Subcutaneous abdominal adipose tissue (tissue), 5 donors: ENCODE data around the gene CREBBP.

Source experiments
- H3K27ac ChIP-seq: one replicate; pipeline ENCODE4 v1.7.0; 2013; ENCODE audit warnings: low read depth, mild to moderate bottlenecking, inconsistent platforms, low read length, moderate library complexity
- H3K27me3 ChIP-seq, 5 donors: one replicate each; pipeline ENCODE4 v1.7.0; 2013; ENCODE audit warnings: low read length in 5 of 5, inconsistent platforms in 1 of 5; ENCODE audit not compliant: control insufficient read depth in 5 of 5, insufficient read depth in 4 of 5
- H3K36me3 ChIP-seq, 5 donors: one replicate each; pipeline ENCODE4 v1.7.0; 2013; ENCODE audit warnings: low read length in 5 of 5; ENCODE audit not compliant: control insufficient read depth in 5 of 5, insufficient read depth in 5 of 5
- H3K4me1 ChIP-seq, 5 donors: one replicate each; pipeline ENCODE4 v1.7.0; 2013; ENCODE audit warnings: low read length in 5 of 5, mild to moderate bottlenecking in 3 of 5, moderate library complexity in 1 of 5; ENCODE audit not compliant: control insufficient read depth in 5 of 5, insufficient read depth in 5 of 5
- H3K4me3 ChIP-seq, 5 donors: one replicate each; pipeline ENCODE4 v1.7.0; 2013; ENCODE audit warnings: low read length in 5 of 5, low read depth in 1 of 5
- H3K9ac ChIP-seq, 5 donors: one replicate each; pipeline ENCODE4 v1.7.0; 2013; ENCODE audit warnings: low read length in 5 of 5, mild to moderate bottlenecking in 4 of 5, moderate library complexity in 3 of 5
- H3K9me3 ChIP-seq, 5 donors: one replicate each; pipeline ENCODE4 v1.7.0; 2013; ENCODE audit warnings: low read length in 5 of 5; ENCODE audit not compliant: control insufficient read depth in 5 of 5
- donor health status: healthy.
- donor health status: healthy.
- donor health status: healthy.
- donor health status: healthy.
- donor health status: healthy.

Gene CREBBP

DNA sequence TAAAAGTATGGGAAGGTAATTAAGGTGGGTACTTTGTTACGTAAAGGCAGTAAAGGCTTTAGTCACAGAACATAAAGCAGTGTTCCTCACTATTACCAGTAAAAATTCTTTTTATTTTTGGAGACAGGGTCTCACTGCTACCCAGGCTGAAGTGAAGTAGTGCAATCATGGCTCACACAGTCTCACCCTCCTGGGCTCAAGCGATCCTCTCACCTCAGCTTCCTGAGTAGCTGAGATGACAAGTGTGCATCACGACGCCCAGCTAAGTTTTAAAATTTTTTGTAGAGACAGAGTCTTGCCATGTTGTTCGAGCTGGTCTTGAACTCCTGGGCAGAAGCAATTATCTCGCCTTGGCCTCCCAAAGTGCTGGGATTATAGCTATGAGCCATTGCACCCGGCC is 80.5 kb downstream of the CREBBP start:
- H3K9me3 ChIP-seq = no peaks in the 10 kb centered on the region
- H3K27me3 ChIP-seq = no peaks in the 10 kb centered on the region
- no peak overlapping the region for H3K9ac ChIP-seq
- no peak overlapping the region for H3K27ac ChIP-seq
- no peak overlapping the region for H3K4me3 ChIP-seq
- H3K4me1 ChIP-seq = peaks cover 4 to 25% (median 21%) of the 10 kb centered on the region in 5 donors
- H3K36me3 ChIP-seq = no peaks in the 10 kb centered on the region

DNA sequence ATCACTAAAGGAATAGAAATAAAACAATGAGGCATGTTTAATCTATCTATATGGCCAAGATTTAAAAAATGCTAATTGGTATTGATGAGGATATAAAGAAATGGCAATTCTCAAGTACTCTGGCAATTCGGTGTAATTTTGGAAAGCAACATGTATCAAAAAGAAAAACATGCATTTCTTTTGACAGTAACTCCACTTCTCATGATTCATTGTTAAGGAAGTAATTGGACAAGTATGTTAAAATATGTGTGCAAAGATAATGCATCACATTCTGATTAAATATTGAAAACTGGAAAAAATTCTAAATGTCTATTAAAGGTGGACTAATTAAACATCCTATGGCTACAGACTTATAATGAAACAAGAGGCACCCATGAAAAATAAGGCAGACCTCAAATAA is 81.2 kb downstream of the CREBBP start:
- H3K27me3 ChIP-seq = no peaks in the 10 kb centered on the region
- no peaks in the 10 kb centered on the region for H3K9me3 ChIP-seq
- peaks cover 2 to 23% (median 16%) of the 10 kb centered on the region in 5 donors for H3K4me1 ChIP-seq
- no peak overlapping the region for H3K4me3 ChIP-seq
- no peak overlapping the region for H3K27ac ChIP-seq
- no peak overlapping the region for H3K9ac ChIP-seq
- no peaks in the 10 kb centered on the region for H3K36me3 ChIP-seq

- Histone ChIP-seq H3K27ac (no peak overlapping the region), H3K36me3 (no peaks in the 10 kb centered on the region), H3K9me3 (no peaks in the 10 kb centered on the region), H3K27me3 (no peaks in the 10 kb centered on the region), H3K4me1 (peaks cover 0 to 18% (median 14%) of the 10 kb centered on the region in 5 donors), H3K9ac (no peak overlapping the region), H3K4me3 (no peak overlapping the region)
These were observed 81.7 kb downstream of the CREBBP start for GRCh38 chr16:3798838-3799237.

DNA sequence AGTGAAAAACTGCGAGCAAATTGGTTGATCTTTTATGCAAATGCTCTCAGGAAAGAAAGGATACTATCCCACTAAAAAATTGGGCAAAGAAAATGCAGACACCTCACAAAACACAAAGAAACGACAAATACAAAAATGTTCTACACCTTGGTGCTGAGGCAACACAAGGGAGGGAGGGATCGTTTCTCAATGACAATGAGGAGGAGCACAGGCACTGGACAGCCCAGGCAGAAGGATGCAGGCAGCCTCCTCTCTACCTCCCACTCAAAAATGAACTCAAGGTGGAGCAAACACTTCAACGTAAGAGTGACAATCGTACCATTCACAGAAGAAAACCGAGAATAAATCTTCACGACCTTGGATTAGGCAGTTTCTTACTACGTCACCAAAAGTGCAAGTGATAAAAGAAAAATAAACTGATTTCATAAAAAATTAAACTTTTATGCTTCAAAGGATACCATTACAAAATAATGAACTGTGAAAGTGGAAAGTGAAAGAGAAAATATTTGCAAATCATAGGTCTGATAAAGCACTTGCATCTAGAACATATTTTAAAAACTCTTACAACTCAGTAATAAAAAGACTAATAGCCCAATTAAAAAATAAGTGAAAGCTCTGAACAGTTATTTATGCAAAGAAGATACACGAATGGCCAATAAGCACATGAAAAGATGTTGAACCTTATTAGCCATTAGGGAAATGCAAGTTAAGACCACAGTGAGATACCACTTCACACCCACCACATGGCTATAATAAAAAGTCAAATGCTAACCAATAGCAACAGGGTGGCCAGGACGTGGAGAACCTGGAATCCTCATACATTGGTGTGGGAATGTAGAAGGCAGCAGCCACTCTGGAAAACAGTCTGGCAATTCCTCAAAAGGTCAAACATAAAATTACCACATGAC is 82.4 kb downstream of the CREBBP start:
- H3K9me3 ChIP-seq = no peaks in the 10 kb centered on the region
- H3K27me3 ChIP-seq = no peaks in the 10 kb centered on the region
- peaks cover 0 to 2% (median under 1%) of the 10 kb centered on the region in 5 donors for H3K36me3 ChIP-seq
- no peak overlapping the region for H3K9ac ChIP-seq
- no peak overlapping the region for H3K4me3 ChIP-seq
- H3K27ac ChIP-seq = no peak overlapping the region
- peaks cover 0 to 20% (median 16%) of the 10 kb centered on the region in 5 donors for H3K4me1 ChIP-seq

DNA sequence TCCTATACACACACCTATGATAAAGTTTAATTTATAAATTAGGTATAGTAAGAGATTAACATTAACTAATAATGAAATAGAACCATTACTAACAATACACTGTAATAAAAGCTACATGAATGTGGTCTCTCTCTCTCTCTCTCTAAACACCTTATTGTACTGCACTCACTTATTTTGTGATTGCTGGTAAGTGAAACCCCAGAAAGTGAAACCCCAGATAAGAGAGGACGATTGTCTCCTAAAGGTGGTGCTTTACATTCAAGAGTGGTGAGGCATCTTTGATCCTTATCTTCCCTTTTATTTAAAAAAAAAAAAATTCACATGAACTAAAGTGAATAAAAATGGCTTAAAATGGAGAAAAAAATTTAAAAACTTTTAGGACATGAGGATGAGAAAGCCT is 83.0 kb downstream of the CREBBP start:
- Histone ChIP-seq H3K9ac (no peak overlapping the region), H3K4me1 (peaks cover 0 to 26% (median 20%) of the 10 kb centered on the region in 5 donors), H3K27ac (no peak overlapping the region), H3K9me3 (no peaks in the 10 kb centered on the region), H3K4me3 (no peak overlapping the region), H3K36me3 (peaks cover 0 to 9% (median 8%) of the 10 kb centered on the region in 5 donors), H3K27me3 (no peaks in the 10 kb centered on the region)

- Histone ChIP-seq H3K9ac (no peak overlapping the region), H3K27ac (no peak overlapping the region), H3K36me3 (peaks cover 6 to 40% (median 37%) of the 10 kb centered on the region in 5 donors), H3K4me3 (no peak overlapping the region), H3K4me1 (peaks cover 0 to 18% (median 13%) of the 10 kb centered on the region in 5 donors), H3K27me3 (no peaks in the 10 kb centered on the region), H3K9me3 (no peaks in the 10 kb centered on the region)
These were observed 87.3 kb downstream of the CREBBP start for GRCh38 chr16:3793161-3793576.

DNA sequence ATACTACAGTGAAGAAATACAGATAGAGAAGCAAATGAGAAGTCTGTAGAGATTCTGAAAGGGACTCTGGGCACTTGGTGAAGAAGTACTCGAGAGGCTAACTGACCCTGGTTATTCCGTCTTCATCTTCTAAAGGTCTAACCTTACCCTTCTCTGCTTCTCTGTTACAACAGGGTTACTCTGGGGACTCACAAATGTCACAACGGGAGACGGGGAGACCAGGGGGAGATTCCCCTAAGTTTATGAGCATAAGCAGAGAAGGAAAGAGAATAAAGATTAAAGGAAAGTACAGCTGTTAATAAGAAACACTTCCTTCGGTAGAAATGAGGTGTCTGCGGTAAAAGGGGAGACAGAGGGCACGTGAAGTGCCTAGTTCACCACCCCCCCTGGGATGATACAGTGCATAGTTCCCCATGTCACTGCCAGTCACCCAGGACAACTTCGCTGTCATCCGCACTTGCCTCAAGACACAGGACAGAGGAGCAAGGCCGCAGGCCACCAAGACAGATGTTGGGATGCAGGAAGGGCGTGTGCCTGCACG is 88.0 kb downstream of the CREBBP start:
- Histone ChIP-seq H3K4me1 (peaks cover 0 to 12% (median 8%) of the 10 kb centered on the region in 5 donors), H3K9ac (no peak overlapping the region), H3K36me3 (peaks cover 6 to 46% (median 40%) of the 10 kb centered on the region in 5 donors), H3K9me3 (no peaks in the 10 kb centered on the region), H3K27ac (no peak overlapping the region), H3K4me3 (no peak overlapping the region), H3K27me3 (no peaks in the 10 kb centered on the region)

GRCh38 chr16:3791701-3792100 is 88.8 kb downstream of the CREBBP start:
- Histone ChIP-seq H3K4me3 (no peak overlapping the region), H3K9ac (no peak overlapping the region), H3K36me3 (peaks cover 6 to 52% (median 44%) of the 10 kb centered on the region in 5 donors), H3K9me3 (no peaks in the 10 kb centered on the region), H3K27me3 (no peaks in the 10 kb centered on the region), H3K4me1 (peaks cover 0 to 9% (median 8%) of the 10 kb centered on the region in 5 donors), H3K27ac (no peak overlapping the region)

GRCh38 chr16:3789375-3790099 is 91.0 kb downstream of the CREBBP start:
- no peaks in the 10 kb centered on the region for H3K9me3 ChIP-seq
- no peak overlapping the region for H3K9ac ChIP-seq
- H3K4me1 ChIP-seq = peaks cover 0 to 9% (median 6%) of the 10 kb centered on the region in 5 donors
- no peak overlapping the region for H3K27ac ChIP-seq
- H3K4me3 ChIP-seq = no peak overlapping the region
- peaks cover 6 to 71% (median 53%) of the 10 kb centered on the region in 5 donors for H3K36me3 ChIP-seq
- no peaks in the 10 kb centered on the region for H3K27me3 ChIP-seq
